RPMI7951 (cell line): Measurements from ENCODE around the gene BRCC3. TPM values are rescaled to one million over a fixed set of nuclear protein-coding genes. Genes with fewer than 3 reads are reported as not detected.
A peak's percentile ranks its signal among the peaks of the same experiment; 100 is the strongest.
"Not testable (repeated sequence)": the region's sequence is repeated elsewhere in the genome, so short reads cannot be mapped to it uniquely, and the experiment has no call there.

Experiments used
- DNase-seq: peaks from one replicate; pipeline ENCODE4 v3.0.0-alpha.2; 2012; ENCODE audit warnings: low read depth
- total RNA-seq: library from RNA; depleted of rRNA; stranded (reverse); fragments of >200 nt; shearing (Covaris generic); gene quantifications from 2 replicates; pipeline ENCODE4 v1.2.3, GENCODE V29; 2014; rRNA removed

BRCC3 gene
- total RNA-seq, 1 experiment from 2014 or later, result 12.9 TPM

DNA sequence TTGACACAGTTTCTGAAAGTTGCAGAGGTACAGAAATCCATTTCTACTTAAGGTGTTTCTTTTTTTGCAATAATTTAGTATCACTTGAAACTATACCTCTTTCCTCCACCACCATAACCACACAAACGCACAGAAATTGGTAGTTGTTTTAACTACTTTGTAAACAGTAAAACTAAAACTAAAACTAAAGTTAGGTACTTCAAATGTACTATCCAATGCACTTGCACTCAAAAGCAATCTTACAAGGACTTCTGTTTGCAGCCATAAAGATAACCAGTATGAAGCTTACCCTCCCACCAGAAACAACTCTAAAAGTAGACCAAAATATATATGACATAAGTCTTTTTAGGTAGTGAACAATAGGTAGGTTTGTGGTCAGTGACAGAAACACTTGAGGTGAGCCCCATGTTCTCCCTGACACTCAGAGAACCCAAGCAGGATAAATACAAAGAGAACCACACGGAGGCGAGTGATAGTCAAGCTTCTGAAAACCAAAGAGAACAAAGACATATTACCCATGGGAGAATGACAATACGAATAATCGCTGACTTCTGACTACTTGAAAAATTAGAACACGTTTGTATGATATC, 72.7 kb downstream of the BRCC3 start:
- DNase-seq, result no peak

- DNase-seq, result no peak
These were observed 73.6 kb downstream of the BRCC3 start for GRCh38 chrX:155144926-155145325.

DNA sequence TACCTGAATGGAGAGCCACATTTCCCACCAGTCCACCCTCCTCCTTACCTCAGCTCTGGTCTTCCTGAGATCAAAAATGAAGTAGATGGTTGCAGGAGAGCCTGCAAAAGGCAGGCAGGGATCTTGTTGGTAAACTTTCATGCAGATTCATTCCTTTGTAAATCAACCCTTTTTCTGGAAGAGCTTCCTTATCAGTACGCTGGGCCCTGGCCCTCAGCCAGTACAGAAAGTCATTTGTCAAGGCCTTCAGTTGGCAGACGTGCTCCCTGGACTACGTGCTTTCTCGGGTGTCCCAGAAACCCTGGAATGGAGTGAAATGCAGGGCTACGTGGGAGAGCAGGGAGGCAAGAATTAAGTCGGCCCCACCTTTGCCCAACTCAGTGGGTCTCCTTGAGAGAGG, 76.3 kb downstream of the BRCC3 start:
- not testable (repeated sequence) for DNase-seq

GRCh38 chrX:155148166-155148565, 76.9 kb downstream of the BRCC3 start:
- DNase-seq, result not testable (repeated sequence)

DNA sequence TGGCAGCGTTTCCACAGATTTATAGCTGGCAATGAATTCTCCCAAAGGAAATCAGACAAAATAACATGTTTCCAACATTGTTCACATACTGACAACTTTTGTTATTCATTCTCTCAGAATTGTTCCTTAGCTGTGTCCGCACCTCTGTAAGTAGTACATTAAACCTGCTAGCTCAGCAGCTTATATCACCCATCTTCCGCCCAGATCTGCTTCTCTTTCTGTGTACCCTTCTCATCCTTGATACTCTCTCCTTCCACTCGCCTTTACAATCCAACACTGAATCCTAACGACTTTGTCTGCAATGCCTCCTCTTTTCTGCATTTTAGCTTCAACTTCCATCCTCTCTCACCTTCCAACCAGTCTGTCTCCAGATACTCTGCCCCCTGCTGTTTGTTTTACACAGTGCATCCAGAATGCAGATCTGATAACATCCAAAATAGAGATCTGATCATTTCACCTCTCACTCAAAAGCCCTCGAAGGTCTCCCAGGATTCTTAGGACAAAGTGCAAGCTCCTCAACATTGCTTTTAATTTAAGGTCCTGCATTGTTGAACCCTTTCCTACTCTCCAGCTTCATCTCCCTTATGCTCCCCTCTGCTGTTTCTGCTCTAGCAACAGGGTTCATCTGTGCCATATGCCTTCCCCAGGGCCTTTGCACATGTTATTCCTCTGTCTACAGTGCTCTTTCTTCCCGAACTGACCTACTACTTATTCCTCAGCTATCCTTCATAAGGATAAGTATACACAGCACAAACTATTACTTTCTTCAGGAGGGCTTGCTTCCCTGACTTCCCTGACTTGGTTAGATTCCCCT, 77.6 kb downstream of the BRCC3 start:
- peak; percentile 8 for DNase-seq

GRCh38 chrX:155169881-155170280, 98.6 kb downstream of the BRCC3 start:
- no peak for DNase-seq

Other genes with a start within 250 kb of the BRCC3 start
- gene SMIM9, start 236.8 kb upstream of the BRCC3 start, total RNA-seq, result not detected in 2 replicates
- gene F8A1, start 185.2 kb upstream of the BRCC3 start, total RNA-seq, result 8.9 and 9.5 TPM in 2 replicates
- 0.98 and 1.9 TPM in 2 replicates for gene F8, start 48.8 kb upstream of the BRCC3 start, total RNA-seq
- gene FUNDC2, start 44.7 kb upstream of the BRCC3 start, total RNA-seq, result 57.1 and 71.6 TPM in 2 replicates
- gene CMC4, start 372 bp upstream of the BRCC3 start, total RNA-seq, result 22.7 and 23.6 TPM in 2 replicates
- gene MTCP1, start 372 bp upstream of the BRCC3 start, total RNA-seq, result 2.3 TPM in 2 replicates
- 106 and 112 TPM in 2 replicates for gene VBP1, start 145.0 kb downstream of the BRCC3 start, total RNA-seq
- gene RAB39B, start 193.0 kb downstream of the BRCC3 start, total RNA-seq, result 0.10 and 0.48 TPM in 2 replicates